ENCODE results near the gene ASTN2. TPM values are rescaled to one million over a fixed set of nuclear protein-coding genes. Genes with fewer than 3 reads are reported as not detected.

The ASTN2 gene
- total RNA-seq, 3 donors from 2014 or later, result 1.7 to 1.8 (median 1.7) TPM

- H3K9me3 Mint-ChIP-seq, result peaks cover 4% of the 10 kb centered on the region
- no peak for DNase-seq
- H3K27me3 Mint-ChIP-seq (ENCODE audit: low read depth), result no peaks in the 10 kb centered on the region
- no peak overlapping the region for H3K4me3 Mint-ChIP-seq
- H3K36me3 Mint-ChIP-seq (ENCODE audit: insufficient read depth), result no peaks in the 10 kb centered on the region
- no peaks in the 10 kb centered on the region for H3K4me1 Mint-ChIP-seq (ENCODE audit: low read depth)
- no peak for ATAC-seq
Observed at GRCh38 chr9:117120061-117120460, 294.8 kb downstream of the ASTN2 start.

DNA sequence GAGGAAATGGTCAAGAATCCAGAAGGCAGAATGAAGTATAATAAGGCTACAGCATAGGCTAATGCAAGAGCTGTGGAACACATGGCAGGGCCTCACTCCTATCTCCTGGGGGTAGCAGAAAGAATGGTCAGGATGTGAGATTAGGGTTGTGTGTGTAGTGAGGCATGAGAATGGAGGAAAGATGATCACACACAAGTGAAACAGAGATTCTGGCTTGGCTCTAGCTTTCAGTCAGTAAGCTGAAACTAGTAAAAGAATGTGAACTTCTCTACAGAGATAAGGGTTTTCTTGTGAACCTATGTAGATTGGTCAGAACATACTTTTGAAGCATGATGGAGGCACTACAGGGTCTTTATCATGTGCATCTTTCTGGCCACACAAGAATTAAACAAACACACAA lies 298.8 kb downstream of the ASTN2 start:
- no peaks in the 10 kb centered on the region for H3K27me3 Mint-ChIP-seq (ENCODE audit: low read depth)
- H3K9me3 Mint-ChIP-seq, result peaks cover 4% of the 10 kb centered on the region
- DNase-seq (no peak), ATAC-seq (no peak)
- no peaks in the 10 kb centered on the region for H3K4me1 Mint-ChIP-seq (ENCODE audit: low read depth)
- no peak overlapping the region for H3K4me3 Mint-ChIP-seq
- H3K36me3 Mint-ChIP-seq (ENCODE audit: insufficient read depth), result no peaks in the 10 kb centered on the region

- no peaks in the 10 kb centered on the region for H3K27me3 Mint-ChIP-seq (ENCODE audit: low read depth)
- no peaks in the 10 kb centered on the region for H3K4me1 Mint-ChIP-seq (ENCODE audit: low read depth)
- no peak for DNase-seq
- H3K36me3 Mint-ChIP-seq (ENCODE audit: insufficient read depth), result no peaks in the 10 kb centered on the region
- H3K9me3 Mint-ChIP-seq, result peaks cover 4% of the 10 kb centered on the region
- H3K4me3 Mint-ChIP-seq, result no peak overlapping the region
- no peak for ATAC-seq
Observed at GRCh38 chr9:117114768-117115167, 300.1 kb downstream of the ASTN2 start.

DNA sequence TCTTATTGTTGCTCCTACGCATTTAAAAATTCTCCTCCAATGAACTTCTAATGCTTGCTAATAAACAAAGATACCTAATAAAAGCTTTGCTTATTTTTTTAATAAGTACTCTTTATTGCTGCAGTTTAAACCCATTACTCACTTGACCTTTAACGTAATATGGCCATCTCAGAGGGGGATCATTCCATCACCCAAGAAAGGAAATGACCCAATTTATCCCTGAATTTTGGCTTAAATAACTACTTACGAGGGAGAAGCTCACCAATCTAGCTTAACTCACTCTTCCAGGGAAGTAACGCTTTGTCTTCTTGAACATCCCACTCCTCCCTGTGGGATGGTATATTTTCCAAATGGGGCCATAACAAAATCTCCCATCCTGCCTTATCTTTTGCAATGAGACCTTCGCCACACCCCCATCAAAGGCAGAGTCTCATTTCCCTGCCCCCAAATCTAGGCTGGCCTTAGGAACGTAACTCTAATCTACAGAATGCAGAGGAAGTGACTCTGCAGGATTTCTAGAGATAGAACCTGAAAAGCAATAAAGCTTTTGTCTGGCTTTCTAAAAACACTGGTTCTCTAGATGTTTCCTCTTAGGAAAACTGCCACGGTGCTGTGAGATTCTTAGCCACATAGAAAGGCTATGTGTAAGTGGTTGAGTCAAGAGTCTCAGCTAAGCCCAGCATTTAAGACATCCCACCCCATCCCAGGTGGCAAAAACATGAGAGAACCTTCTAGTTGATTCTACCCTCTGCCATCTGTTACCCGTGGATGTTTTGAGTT lies 310.0 kb downstream of the ASTN2 start:
- Mint-ChIP-seq H3K36me3 (ENCODE audit: insufficient read depth) (no peaks in the 10 kb centered on the region), H3K4me1 (ENCODE audit: low read depth) (no peaks in the 10 kb centered on the region), H3K4me3 (no peak overlapping the region), H3K9me3 (peaks cover 5% of the 10 kb centered on the region), H3K27me3 (ENCODE audit: low read depth) (no peaks in the 10 kb centered on the region)
- no peak for DNase-seq
- ATAC-seq, result no peak

GRCh38 chr9:117104206-117104605 lies 310.7 kb downstream of the ASTN2 start:
- H3K4me3 Mint-ChIP-seq, result no peak overlapping the region
- no peaks in the 10 kb centered on the region for H3K4me1 Mint-ChIP-seq (ENCODE audit: low read depth)
- H3K9me3 Mint-ChIP-seq, result peaks cover 5% of the 10 kb centered on the region
- no peaks in the 10 kb centered on the region for H3K36me3 Mint-ChIP-seq (ENCODE audit: insufficient read depth)
- no peak for DNase-seq
- no peak for ATAC-seq
- no peaks in the 10 kb centered on the region for H3K27me3 Mint-ChIP-seq (ENCODE audit: low read depth)

GRCh38 chr9:117103438-117104110 lies 311.3 kb downstream of the ASTN2 start:
- no peaks in the 10 kb centered on the region for H3K36me3 Mint-ChIP-seq (ENCODE audit: insufficient read depth)
- H3K27me3 Mint-ChIP-seq (ENCODE audit: low read depth), result no peaks in the 10 kb centered on the region
- ATAC-seq (no peak), DNase-seq (no peak)
- H3K9me3 Mint-ChIP-seq, result peaks cover 5% of the 10 kb centered on the region
- no peaks in the 10 kb centered on the region for H3K4me1 Mint-ChIP-seq (ENCODE audit: low read depth)
- no peak overlapping the region for H3K4me3 Mint-ChIP-seq

GRCh38 chr9:117101008-117101407 lies 313.8 kb downstream of the ASTN2 start:
- H3K9me3 Mint-ChIP-seq, result no peaks in the 10 kb centered on the region
- no peaks in the 10 kb centered on the region for H3K4me1 Mint-ChIP-seq (ENCODE audit: low read depth)
- no peaks in the 10 kb centered on the region for H3K27me3 Mint-ChIP-seq (ENCODE audit: low read depth)

DNA sequence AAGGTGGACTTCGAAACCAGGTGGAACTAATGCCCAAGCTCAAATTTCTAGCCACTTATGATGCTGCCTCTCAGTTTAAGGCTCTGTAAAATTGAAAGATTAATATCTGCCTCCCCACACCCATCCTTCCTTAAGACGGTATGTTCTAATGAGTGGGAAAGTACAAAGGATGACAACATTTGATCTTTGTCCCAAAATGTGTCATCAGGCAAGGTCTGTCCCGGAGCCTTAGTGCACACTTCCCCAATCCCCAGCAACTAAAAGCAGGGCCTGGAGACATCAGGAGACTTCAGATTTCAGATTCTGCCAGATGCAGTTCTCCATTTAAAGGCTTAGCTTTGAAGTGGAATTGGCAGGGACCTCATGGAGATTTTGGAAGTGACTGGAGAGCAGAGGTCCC lies 316.5 kb downstream of the ASTN2 start:
- ATAC-seq (no peak), DNase-seq (no peak)
- Mint-ChIP-seq H3K27me3 (ENCODE audit: low read depth) (no peaks in the 10 kb centered on the region), H3K4me3 (no peak overlapping the region), H3K36me3 (ENCODE audit: insufficient read depth) (no peaks in the 10 kb centered on the region), H3K4me1 (ENCODE audit: low read depth) (no peaks in the 10 kb centered on the region), H3K9me3 (no peaks in the 10 kb centered on the region)

More at GRCh38 chr9:117101008-117101407, 313.8 kb downstream of the ASTN2 start:
- ATAC-seq (no peak), DNase-seq (no peak)
- Mint-ChIP-seq H3K36me3 (ENCODE audit: insufficient read depth) (no peaks in the 10 kb centered on the region), H3K4me3 (no peak overlapping the region)

GRCh38 chr9:117097761-117098160 lies 317.1 kb downstream of the ASTN2 start:
- Mint-ChIP-seq H3K4me1 (ENCODE audit: low read depth) (no peaks in the 10 kb centered on the region), H3K27me3 (ENCODE audit: low read depth) (no peaks in the 10 kb centered on the region), H3K4me3 (no peak overlapping the region), H3K36me3 (ENCODE audit: insufficient read depth) (no peaks in the 10 kb centered on the region), H3K9me3 (no peaks in the 10 kb centered on the region)
- ATAC-seq (no peak), DNase-seq (no peak)

DNA sequence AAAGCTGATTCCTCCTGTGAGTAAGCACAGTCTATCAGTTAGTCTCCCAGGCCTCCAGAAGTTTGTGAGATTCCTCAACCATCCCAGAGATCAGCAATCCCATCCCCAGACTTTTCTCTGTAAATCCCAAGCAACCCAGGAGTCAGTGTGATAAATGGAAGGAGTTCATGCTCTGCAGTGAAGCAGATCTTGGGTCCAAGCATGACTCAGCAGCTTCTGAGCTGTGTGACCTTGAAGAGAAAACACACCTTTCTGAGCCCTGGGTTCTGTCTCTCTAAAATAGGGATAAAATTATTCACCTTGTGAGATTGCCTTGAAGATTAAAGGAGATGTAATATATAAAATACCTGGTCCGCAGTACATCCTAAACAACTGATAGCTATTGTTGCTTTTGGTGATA lies 318.7 kb downstream of the ASTN2 start:
- Mint-ChIP-seq H3K4me3 (no peak overlapping the region), H3K9me3 (no peaks in the 10 kb centered on the region), H3K36me3 (ENCODE audit: insufficient read depth) (no peaks in the 10 kb centered on the region), H3K27me3 (ENCODE audit: low read depth) (no peaks in the 10 kb centered on the region), H3K4me1 (ENCODE audit: low read depth) (no peaks in the 10 kb centered on the region)
- no peak for ATAC-seq
- DNase-seq, result no peak

GRCh38 chr9:117095081-117095480 lies 319.8 kb downstream of the ASTN2 start:
- Mint-ChIP-seq H3K9me3 (no peaks in the 10 kb centered on the region), H3K27me3 (ENCODE audit: low read depth) (no peaks in the 10 kb centered on the region), H3K4me1 (ENCODE audit: low read depth) (no peaks in the 10 kb centered on the region), H3K36me3 (ENCODE audit: insufficient read depth) (no peaks in the 10 kb centered on the region), H3K4me3 (no peak overlapping the region)
- ATAC-seq, result no peak
- no peak for DNase-seq

DNA sequence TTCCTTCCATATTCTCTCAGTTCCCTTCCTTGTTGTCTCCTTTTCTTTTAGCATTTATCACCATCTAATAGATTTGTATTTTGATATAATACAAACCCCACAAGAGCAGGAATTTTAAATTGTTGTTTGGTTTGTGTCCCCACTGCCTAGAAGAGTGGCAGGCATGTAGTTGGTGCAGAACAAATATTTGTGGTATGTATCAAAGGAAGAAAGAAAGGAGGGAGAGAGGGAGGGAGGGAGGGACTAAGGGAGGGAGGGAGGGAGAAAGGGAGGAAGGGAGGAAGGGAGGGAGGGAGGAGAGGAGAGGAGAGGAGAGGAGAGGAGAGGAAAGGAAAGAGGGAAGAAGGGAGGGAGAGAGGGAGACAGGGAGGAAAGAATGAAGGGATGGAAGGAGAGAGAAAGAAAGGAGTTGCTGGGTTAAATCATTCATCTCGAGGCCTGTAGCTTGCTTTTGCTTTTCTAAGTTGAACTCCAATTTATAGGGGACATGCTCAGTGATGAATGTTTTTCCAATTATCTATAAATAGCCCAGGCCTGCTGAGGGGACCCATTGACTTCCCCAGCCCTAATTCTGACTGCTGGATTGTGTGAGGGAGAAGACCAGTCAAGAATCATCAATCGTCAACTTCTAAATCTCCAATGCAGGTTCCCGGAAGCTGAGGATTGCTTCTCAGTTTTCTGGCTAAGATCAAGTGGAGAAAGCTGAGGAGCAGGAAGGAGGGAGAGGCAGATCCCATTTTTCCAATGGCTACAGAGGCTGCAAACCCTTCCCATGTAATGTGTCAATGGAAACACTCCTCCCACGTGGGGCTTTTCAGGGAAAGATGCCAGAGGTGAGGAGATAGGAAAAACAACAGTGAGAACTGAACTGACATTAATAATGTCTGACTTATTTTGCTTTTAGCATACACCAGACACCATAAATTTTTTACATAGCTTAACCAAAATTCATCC lies 320.7 kb downstream of the ASTN2 start:
- Mint-ChIP-seq H3K4me3 (no peak overlapping the region), H3K36me3 (ENCODE audit: insufficient read depth) (no peaks in the 10 kb centered on the region), H3K4me1 (ENCODE audit: low read depth) (no peaks in the 10 kb centered on the region), H3K27me3 (ENCODE audit: low read depth) (no peaks in the 10 kb centered on the region), H3K9me3 (no peaks in the 10 kb centered on the region)
- DNase-seq (no peak), ATAC-seq (no peak)

GRCh38 chr9:117092582-117092981 lies 322.3 kb downstream of the ASTN2 start:
- DNase-seq (no peak), ATAC-seq (no peak)
- Mint-ChIP-seq H3K4me1 (ENCODE audit: low read depth) (no peaks in the 10 kb centered on the region), H3K27me3 (ENCODE audit: low read depth) (no peaks in the 10 kb centered on the region), H3K4me3 (no peak overlapping the region), H3K36me3 (ENCODE audit: insufficient read depth) (no peaks in the 10 kb centered on the region), H3K9me3 (no peaks in the 10 kb centered on the region)

- Mint-ChIP-seq H3K36me3 (ENCODE audit: insufficient read depth) (no peaks in the 10 kb centered on the region), H3K4me3 (no peak overlapping the region), H3K4me1 (ENCODE audit: low read depth) (no peaks in the 10 kb centered on the region), H3K9me3 (no peaks in the 10 kb centered on the region), H3K27me3 (ENCODE audit: low read depth) (no peaks in the 10 kb centered on the region)
- ATAC-seq (no peak), DNase-seq (no peak)
Observed at GRCh38 chr9:117091529-117091928, 323.3 kb downstream of the ASTN2 start.
